Nephron progenitor cell (in vitro differentiated cells): ENCODE measurements around the gene SPOCD1.

Experiments
- DNase-seq: peaks from one replicate; pipeline ENCODE4 v3.0.0; 2021
- H3K27ac Mint-ChIP-seq: 2 replicates; pipeline ENCODE4 v1.8.0; 2021; ENCODE audit warnings: mild to moderate bottlenecking, moderate library complexity, mixed read lengths
- H3K27me3 Mint-ChIP-seq: 2 replicates; pipeline ENCODE4 v1.8.0; 2021; ENCODE audit warnings: mild to moderate bottlenecking, low read depth, mixed read lengths; ENCODE audit not compliant: poor library complexity
- H3K36me3 Mint-ChIP-seq: 2 replicates; pipeline ENCODE4 v1.8.0; 2021; ENCODE audit warnings: low read depth, mixed read lengths
- H3K4me1 Mint-ChIP-seq: 2 replicates; pipeline ENCODE4 v1.8.0; 2021; ENCODE audit warnings: mixed read lengths
- H3K4me3 Mint-ChIP-seq: 2 replicates; pipeline ENCODE4 v1.8.0; 2021; ENCODE audit warnings: mild to moderate bottlenecking, moderate library complexity, mixed read lengths
- H3K9me3 Mint-ChIP-seq: 2 replicates; pipeline ENCODE4 v1.8.0; 2021; ENCODE audit warnings: mild to moderate bottlenecking, moderate library complexity, mixed read lengths
- TF ChIP-seq, protein P1 (sequence below): fragments of 200-600 bp; sonication (generic); IDR thresholded peaks from 2 replicates; pipeline ENCODE4 v1.5.0; 2021; ENCODE audit warnings: antibody characterized with exemption

SPOCD1 gene

DNA sequence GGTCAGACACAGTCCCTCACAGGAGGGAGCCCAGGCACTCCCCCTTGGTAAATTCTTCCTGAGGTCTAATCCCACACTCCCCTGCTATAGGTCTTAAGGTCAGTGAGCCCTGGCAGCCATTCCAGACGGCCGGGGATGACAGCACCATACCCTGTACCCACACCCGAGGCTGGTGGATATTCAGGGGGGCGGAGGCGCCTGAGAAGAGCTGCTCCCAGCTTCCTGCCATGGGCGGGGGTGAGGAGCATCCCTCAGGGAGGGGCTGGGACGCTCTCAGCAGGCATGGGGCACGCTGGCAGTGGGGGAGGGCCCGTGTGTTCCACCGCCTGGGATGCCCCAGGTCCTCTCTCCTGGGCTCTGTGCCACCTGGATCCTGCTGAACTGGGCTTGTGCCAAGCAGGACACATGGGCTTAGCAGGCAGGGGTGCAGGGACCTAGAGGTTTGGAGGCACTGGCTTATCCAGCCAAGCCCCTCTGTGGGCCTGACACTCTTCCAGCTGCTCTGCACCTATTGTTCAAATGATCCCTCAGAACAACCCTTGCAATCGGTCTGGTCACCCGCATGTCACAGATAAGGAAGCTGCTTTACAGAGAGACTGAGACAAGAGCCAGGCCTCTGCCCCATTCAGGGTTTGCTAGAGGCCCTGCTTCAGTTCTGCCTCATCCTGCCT is 46.0 kb downstream of the SPOCD1 start:
- peaks cover 83% of the 10 kb centered on the region for H3K4me1 Mint-ChIP-seq
- H3K27me3 Mint-ChIP-seq, result peaks cover 80% of the 10 kb centered on the region
- no peak for DNase-seq
- no peaks in the 10 kb centered on the region for H3K36me3 Mint-ChIP-seq
- peak overlapping the region; percentile 66 for H3K4me3 Mint-ChIP-seq
- peaks cover under 1% of the 10 kb centered on the region for H3K9me3 Mint-ChIP-seq
- TF ChIP-seq, protein P1, sequence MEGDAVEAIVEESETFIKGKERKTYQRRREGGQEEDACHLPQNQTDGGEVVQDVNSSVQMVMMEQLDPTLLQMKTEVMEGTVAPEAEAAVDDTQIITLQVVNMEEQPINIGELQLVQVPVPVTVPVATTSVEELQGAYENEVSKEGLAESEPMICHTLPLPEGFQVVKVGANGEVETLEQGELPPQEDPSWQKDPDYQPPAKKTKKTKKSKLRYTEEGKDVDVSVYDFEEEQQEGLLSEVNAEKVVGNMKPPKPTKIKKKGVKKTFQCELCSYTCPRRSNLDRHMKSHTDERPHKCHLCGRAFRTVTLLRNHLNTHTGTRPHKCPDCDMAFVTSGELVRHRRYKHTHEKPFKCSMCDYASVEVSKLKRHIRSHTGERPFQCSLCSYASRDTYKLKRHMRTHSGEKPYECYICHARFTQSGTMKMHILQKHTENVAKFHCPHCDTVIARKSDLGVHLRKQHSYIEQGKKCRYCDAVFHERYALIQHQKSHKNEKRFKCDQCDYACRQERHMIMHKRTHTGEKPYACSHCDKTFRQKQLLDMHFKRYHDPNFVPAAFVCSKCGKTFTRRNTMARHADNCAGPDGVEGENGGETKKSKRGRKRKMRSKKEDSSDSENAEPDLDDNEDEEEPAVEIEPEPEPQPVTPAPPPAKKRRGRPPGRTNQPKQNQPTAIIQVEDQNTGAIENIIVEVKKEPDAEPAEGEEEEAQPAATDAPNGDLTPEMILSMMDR, result no peak
- H3K27ac Mint-ChIP-seq, result no peak overlapping the region

DNA sequence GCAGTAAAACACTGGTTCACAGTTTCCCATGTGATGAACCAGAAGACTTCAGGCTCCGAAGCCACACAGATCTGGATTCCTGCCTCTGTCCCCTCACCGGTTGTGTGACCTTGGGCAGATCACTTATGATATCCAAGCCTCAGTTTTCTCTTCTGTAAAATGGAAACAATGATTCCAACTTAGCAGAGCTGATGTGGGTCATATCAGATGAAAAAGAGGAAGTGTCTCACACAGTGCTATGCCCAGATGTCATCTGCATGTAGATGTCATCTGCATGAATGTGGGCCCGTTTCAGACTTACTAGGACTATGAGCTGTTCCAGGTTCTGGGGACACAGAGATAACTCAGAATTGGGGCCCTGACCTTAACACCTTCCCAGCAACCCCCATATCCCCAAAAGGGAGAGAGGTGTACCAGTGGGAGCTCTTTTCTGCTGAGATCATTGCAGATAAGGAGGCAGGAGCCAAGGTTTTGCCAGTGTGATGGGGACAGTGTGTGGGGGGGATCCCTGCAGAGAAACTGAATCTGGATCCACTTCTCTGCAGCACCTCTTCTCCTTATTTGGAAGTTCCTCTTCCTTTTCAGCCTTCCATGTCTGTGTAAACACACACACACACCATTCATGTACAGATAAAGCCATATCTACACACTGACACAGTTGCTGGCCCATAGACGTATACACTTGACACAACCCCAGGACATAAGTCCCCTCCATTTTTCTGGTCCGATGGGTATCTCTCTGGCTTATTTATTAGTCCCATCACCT is 46.7 kb downstream of the SPOCD1 start:
- Mint-ChIP-seq H3K9me3 (no peaks in the 10 kb centered on the region), H3K36me3 (no peaks in the 10 kb centered on the region), H3K27ac (no peak overlapping the region), H3K27me3 (peaks cover 77% of the 10 kb centered on the region), H3K4me3 (peak overlapping the region; percentile 66), H3K4me1 (peaks cover 83% of the 10 kb centered on the region)
- no peak for DNase-seq
- TF ChIP-seq, protein P1, result no peak

DNA sequence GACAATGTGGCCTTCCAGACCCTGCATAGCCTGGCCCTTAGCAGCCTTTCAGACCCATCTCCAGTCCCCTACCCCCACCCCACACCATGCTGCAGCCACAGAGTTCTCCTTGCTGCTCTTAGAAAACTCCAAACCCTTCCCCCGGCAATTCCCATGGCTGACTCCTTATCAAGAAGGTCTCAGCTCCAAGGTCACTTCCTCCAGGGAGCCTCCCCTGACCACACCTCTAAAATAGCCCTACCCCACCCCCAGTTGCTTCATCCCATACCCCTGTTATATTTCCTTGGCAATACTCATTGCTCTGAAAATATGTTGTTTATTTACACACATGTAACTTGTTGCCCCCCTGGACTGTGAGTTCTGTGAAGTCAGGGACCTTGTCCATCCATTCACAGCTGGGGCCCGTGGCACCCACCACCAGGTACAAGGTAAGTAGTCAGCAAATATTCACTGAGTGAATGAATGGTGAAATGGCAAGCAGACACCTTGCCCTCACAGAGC is 47.4 kb downstream of the SPOCD1 start:
- DNase-seq, result no peak
- H3K27me3 Mint-ChIP-seq, result peaks cover 72% of the 10 kb centered on the region
- H3K4me3 Mint-ChIP-seq, result peak overlapping the region; percentile 32
- H3K9me3 Mint-ChIP-seq, result no peaks in the 10 kb centered on the region
- H3K4me1 Mint-ChIP-seq, result peaks cover 84% of the 10 kb centered on the region
- TF ChIP-seq, protein P1, result no peak
- H3K27ac Mint-ChIP-seq, result no peak overlapping the region
- no peaks in the 10 kb centered on the region for H3K36me3 Mint-ChIP-seq

DNA sequence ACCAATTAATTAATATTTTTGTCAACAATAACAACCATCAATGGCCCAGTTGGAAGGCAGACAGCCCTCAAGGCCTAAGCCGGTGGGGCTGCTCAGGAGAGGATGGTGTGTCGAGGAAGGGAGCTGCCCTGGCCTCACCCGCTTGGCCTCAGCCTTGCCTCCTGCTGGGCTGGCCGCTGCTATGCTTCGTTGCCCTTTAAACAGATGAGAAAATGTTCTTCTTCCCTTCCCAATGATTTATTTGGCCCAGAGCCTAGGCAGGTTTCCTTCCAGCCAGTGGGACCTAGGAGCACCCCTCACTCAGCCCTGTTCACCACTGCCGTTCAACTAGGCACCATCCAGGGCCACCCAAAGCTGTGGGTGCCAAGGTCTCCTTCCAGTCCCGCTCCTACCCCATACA is 48.6 kb downstream of the SPOCD1 start:
- Mint-ChIP-seq H3K4me1 (peaks cover 81% of the 10 kb centered on the region), H3K9me3 (no peaks in the 10 kb centered on the region), H3K27me3 (peaks cover 69% of the 10 kb centered on the region), H3K4me3 (peak overlapping the region; percentile 28), H3K36me3 (no peaks in the 10 kb centered on the region), H3K27ac (no peak overlapping the region)
- DNase-seq, result no peak
- TF ChIP-seq, protein P1, result no peak

- TF ChIP-seq, protein P1, result no peak
- no peak for DNase-seq
- no peaks in the 10 kb centered on the region for H3K36me3 Mint-ChIP-seq
- H3K9me3 Mint-ChIP-seq, result no peaks in the 10 kb centered on the region
- peak overlapping the region; percentile 78 for H3K4me3 Mint-ChIP-seq
- peaks cover 76% of the 10 kb centered on the region for H3K4me1 Mint-ChIP-seq
- H3K27ac Mint-ChIP-seq, result no peak overlapping the region
- H3K27me3 Mint-ChIP-seq, result peaks cover 62% of the 10 kb centered on the region
Measured at GRCh38 chr1:31765516-31765915, 50.3 kb downstream of the SPOCD1 start.
